ENCODE results near the gene ESRP2.

The ESRP2 gene

DNA sequence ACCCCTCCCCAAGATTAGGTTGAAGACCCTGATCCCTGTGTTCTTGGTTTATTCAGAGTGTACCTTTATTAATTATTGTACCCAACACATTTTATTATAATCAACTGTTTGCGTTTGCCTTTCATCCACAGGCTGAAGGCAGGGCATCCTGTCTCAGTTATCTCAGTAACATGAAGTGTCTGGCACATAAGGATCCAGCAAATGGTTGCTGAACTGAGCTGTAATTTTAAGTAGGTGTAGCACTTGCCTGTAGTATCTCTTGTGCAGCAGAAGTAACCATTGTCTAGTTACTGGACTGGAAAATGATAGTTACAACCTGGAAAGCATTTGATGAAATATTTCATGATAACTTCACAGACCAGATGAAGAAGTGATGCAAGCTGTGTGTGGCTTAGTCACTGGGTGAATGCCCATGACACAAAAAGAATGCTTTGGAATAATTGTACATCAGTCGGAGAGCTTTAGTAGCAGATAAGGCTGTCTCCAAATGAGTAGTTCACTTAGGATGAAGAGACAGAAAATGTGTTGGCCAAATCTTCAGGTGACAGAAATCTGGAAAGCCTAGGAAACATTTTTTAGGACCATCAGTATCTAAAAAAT is 56.6 kb downstream of the ESRP2 start:
- DNase-seq, result no peak
- no peak for ATAC-seq
- no peaks in the 10 kb centered on the region for H3K9me3 Mint-ChIP-seq
- peaks cover 17% of the 10 kb centered on the region for H3K4me1 Mint-ChIP-seq
- peak overlapping the region; percentile 16 to 52 for H3K27ac Mint-ChIP-seq
- no peaks in the 10 kb centered on the region for H3K27me3 Mint-ChIP-seq
- H3K4me3 Mint-ChIP-seq, result no peak overlapping the region
